ENCODE results near the gene NFIA.

The NFIA gene

GRCh38 chr1:61149010-61149860 lies 66.9 kb downstream of the NFIA start:
- DNase-seq (ENCODE audit: low read depth in 2 of 3, low spot score in 2 of 3) = no peak

- DNase-seq (ENCODE audit: low read depth in 2 of 3, low spot score in 2 of 3) = no peak
These were observed 69.2 kb downstream of the NFIA start for GRCh38 chr1:61151565-61151964.

- DNase-seq (ENCODE audit: low read depth in 2 of 3, low spot score in 2 of 3) = no peak
These were observed 69.7 kb downstream of the NFIA start for GRCh38 chr1:61152066-61152465.

DNA sequence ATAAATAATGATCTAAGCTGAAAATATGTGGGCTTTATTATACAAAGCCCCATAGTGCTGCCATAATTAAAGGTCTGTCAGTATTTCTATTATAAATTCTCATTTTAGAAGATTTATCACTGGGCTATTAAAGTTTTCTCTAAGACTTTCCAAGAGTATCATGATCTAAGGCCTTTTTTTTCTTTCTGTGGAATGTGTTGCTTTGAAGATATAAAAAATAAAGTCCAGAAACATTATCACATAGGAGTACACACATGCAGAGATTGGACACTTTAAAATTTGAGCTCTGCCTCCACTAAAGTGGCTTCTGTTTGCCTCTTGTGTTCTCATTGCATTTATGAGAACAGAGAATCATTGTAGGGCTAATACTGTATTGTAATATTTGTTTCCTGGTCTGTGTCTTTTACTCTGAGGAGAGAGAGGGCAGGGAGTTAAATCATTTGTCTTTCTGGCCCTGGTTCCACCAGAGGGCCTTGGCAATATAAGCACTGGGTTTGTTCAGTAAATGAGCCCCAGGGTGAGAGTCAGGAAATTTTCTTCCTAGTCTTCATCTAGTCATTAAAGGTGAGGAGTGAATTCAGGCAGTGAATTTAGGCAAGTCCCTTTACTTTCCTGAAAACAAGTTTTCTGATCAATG lies 70.2 kb downstream of the NFIA start:
- DNase-seq (ENCODE audit: low read depth in 2 of 3, low spot score in 2 of 3) = no peak

- no peak for DNase-seq (ENCODE audit: low read depth in 2 of 3, low spot score in 2 of 3)
These were observed 74.5 kb downstream of the NFIA start for GRCh38 chr1:61156576-61157467.

- DNase-seq (ENCODE audit: low read depth in 2 of 3, low spot score in 2 of 3) = no peak
These were observed 75.2 kb downstream of the NFIA start for GRCh38 chr1:61157468-61157987.

GRCh38 chr1:61158591-61158990 lies 76.2 kb downstream of the NFIA start:
- DNase-seq (ENCODE audit: low read depth in 2 of 3, low spot score in 2 of 3) = no peak

- no peak for DNase-seq (ENCODE audit: low read depth in 2 of 3, low spot score in 2 of 3)
These were observed 78.2 kb downstream of the NFIA start for GRCh38 chr1:61160526-61160925.

DNA sequence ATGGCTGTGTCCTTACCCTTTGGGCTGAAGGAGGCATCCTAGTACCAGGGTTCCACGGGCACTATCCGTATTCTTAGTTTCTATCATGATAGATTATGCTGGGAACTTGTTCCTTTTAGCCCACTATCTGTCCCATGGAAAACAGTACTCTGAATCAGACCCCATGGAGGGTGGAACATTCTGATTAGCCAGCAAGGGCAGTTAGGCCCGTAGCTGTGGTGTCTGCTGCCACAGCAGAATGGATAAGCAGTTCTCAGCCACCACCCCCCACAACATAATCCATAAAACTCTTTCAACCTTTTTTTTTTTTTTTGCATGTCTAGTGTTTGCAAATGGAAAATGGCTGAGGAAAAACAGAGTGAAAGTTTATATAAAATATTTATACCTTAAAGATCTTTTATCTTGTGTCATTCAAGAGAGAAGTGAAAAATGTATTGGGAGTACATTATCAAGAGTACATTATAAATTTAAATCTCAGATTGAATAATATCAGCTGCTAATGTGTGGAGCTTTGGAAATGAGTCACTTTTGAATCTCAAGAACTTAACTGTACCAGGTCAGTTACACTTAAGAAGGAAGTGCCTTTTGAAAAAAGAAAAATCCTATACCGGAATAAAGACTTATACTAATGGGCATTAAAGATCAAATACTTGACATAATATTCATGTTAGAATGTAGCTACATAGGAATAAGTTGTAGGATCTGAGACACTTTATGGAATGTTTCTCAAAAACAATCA lies 80.3 kb downstream of the NFIA start:
- no peak for DNase-seq (ENCODE audit: low read depth in 2 of 3, low spot score in 2 of 3)

DNA sequence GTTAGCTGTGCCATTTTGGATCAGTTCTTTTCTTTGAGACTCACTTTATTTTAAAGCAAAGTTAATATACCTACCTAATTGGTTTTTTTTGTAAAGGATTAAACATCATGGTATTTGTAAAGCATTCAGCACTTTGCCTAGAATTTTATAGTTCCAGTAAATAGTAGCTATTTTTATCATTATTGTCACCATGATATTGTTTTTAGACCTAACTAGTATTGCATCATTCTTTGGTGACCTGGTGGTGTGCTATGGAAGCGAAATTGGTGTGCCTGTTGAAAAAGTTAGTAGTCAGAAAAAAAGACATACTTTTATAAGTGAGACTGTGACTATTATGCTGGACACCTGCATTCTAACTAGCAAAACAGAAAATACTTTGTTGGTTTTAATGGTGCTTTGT lies 81.0 kb downstream of the NFIA start:
- no peak for DNase-seq (ENCODE audit: low read depth in 2 of 3, low spot score in 2 of 3)

DNA sequence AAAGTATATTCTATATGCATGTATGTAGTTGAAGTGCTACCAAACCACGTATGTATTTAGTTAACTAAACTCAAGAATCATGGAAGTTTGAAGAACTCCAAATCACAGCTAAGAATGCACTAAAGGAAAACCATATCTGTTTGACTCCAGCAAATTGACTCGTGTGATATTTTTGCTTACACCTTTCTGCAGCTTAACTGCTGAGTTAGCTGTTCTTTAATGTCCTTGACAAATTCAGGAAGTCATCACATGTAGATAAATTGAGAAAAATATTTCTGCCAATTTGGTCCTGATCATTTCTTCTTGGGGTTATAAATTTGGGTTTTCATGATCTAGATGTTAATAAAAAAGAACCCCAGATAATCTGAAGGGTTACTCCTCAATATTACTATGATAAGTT lies 83.0 kb downstream of the NFIA start:
- DNase-seq (ENCODE audit: low read depth in 2 of 3, low spot score in 2 of 3) = no peak

DNA sequence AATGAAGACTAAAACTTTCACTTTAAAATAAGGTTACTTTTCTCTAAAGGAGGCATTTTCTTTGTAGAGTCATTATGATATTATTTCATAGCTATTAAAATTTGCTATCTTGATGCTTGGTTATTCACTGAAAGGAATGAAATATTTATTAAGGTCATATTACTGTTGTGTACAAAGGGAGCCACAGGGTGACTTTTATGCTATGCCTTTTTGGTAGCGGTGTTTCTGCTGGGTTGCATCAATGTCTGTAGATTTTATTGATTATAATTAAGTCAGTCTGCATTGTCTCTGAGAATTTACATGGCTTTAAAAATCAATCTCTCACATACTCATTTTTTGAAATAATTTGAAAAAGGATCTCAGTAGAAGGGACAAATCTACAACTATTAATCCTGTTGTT lies 84.9 kb downstream of the NFIA start:
- no peak for DNase-seq (ENCODE audit: low read depth in 2 of 3, low spot score in 2 of 3)

- no peak for DNase-seq (ENCODE audit: low read depth in 2 of 3, low spot score in 2 of 3)
These were observed 86.7 kb downstream of the NFIA start for GRCh38 chr1:61169045-61169444.

DNA sequence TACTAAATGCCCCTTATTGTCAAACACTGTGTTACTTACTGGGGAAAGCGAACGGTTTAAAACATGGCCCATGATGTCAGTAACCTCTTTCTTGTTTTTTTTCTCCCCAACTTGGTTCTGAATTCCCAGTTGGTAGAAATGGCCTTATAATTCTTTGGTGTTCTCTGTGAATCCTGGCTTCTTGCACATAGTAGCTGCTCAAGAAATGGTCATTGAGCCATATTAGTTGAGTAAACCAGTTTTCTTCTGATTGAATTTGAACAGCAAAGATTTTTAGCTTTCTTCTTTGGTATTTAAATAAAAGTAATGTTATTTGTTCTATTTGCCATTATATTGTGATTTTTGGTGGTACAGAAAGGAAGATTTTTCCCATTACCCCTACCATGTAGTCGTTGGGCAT lies 87.3 kb downstream of the NFIA start:
- DNase-seq (ENCODE audit: low read depth in 2 of 3, low spot score in 2 of 3) = no peak

- DNase-seq (ENCODE audit: low read depth in 2 of 3, low spot score in 2 of 3) = no peak
These were observed 88.2 kb downstream of the NFIA start for GRCh38 chr1:61170328-61171238.

DNA sequence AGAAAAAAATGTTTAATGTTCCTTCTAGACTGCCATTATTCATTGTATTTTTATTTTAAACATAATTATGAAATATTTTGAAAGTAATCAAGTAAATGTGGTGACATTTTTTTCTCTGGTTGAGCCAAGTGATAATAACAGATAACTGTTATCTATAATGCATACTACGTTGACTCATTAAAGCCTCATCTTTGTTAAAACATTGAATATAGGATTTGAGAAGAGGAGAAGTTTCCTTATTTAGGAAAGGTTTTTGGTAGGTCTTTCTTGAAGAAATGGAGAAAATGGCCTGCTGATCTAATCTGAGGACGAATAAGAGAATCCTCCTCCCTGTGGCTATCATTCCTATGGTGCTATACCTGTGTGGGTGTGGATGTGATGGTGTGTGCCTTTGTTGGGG lies 89.0 kb downstream of the NFIA start:
- DNase-seq (ENCODE audit: low read depth in 2 of 3, low spot score in 2 of 3) = no peak

DNA sequence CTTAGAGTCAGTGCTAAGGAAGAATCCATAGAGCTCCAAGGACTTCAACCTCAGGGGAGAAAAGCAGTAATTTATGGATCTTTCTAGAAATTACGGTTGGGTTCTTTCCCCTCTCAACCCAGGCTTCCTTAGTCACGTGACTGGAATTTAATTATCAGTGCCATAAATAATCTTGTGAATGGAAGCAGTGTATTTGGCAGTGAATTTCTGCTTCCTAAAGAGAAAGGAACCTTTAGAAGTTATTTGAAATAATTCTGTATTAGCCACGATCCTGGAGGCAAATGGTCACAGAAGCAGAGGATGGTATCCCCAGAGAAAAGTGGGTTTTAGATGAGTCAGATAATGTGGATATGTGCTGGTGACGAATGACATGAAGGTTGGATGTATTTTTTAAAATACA lies 89.6 kb downstream of the NFIA start:
- DNase-seq (ENCODE audit: low read depth in 2 of 3, low spot score in 2 of 3) = no peak

DNA sequence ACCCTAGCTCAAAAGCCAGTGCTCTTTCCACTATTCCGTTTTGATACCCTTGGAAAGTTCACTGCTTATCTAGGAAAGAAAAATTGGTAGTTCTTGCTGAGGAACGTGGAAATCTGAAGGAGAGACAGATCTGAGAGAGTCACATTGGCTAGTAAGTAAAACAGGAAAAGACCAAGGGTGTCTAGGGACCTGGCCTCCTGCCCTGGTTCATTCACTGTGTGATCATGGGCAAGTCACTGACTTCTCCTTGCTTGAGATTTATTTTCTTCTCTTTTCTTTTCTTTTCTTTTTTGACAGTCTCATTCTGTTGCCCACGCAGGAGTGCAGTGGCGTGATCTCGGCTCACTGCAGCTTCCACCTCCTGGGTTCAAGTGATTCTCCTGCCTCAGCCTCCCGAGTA lies 90.8 kb downstream of the NFIA start:
- DNase-seq (ENCODE audit: low read depth in 2 of 3, low spot score in 2 of 3) = no peak

DNA sequence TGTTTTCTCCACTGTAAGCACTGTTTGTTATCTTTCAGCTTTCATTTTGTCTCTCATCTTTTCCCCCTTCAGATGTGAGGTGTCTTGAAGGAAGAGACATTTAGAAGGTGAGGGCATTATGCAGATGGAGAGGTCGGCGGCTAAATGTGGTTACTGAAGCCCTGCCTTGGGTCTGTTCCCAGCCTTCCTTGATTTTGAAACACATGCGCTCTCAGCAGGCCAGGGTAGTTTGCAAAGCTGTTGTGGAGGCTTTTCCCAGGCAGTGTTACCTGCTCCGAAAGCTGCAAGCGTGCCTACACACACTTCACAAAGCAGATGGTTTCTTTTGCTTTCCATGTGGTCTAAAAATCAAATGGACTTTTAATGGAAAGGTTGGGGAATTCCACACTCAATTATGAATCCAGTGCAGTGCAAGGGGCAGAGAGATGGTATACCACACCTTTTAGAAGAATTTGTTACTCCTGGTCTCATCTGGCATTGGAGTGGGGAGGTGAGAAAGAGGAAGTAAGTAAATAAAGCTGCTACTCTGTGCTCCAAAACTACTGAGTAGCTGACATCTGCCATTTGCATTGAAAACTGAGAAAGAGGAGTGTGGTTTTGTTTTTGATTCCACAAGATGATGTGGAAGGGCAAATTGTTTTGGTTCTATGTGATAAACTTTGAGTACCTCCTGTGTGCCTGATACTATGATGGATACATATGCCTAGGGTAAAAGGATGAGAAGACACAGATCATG lies 91.9 kb downstream of the NFIA start:
- no peak for DNase-seq (ENCODE audit: low read depth in 2 of 3, low spot score in 2 of 3)

Measured in activated CD8-positive, alpha-beta memory T cell treated with anti-CD3 and anti-CD28 coated beads for 48 hours (primary cell).